Smooth muscle cell (in vitro differentiated cells): ENCODE data around the gene DNM2. TPM values are rescaled to one million over a fixed set of nuclear protein-coding genes. Genes with fewer than 3 reads are reported as not detected.

Source experiments
- DNase-seq: peaks from one replicate; lab custom pipeline; 2025; ENCODE audit not compliant: unreplicated experiment; lab: John Stamatoyannopoulos, UW
- H2AFZ ChIP-seq: fragments of 200-600 bp; sonication (generic); 2 replicates; pipeline ENCODE4 v1.6.0; 2016; ENCODE audit warnings: antibody characterized with exemption, low read depth, mild to moderate bottlenecking
- H3F3A ChIP-seq: fragments of 200-600 bp; sonication (generic); 2 replicates; pipeline ENCODE4 v1.6.0; 2017; ENCODE audit warnings: antibody characterized with exemption, low read depth
- H3K27ac ChIP-seq: fragments of 200-600 bp; sonication (generic); 2 replicates; pipeline ENCODE4 v1.5.1; 2016; ENCODE audit warnings: low read depth, mild to moderate bottlenecking
- H3K27me3 ChIP-seq: fragments of 200-600 bp; sonication (generic); 2 replicates; pipeline ENCODE4 v1.6.1; 2016; ENCODE audit warnings: low read depth, mild to moderate bottlenecking
- H3K36me3 ChIP-seq: fragments of 200-600 bp; sonication (generic); 2 replicates; pipeline ENCODE4 v1.5.1; 2016; ENCODE audit warnings: low read depth
- H3K4me1 ChIP-seq: fragments of 200-600 bp; sonication (generic); 2 replicates; pipeline ENCODE4 v1.5.1; 2016; ENCODE audit warnings: low read depth
- H3K4me2 ChIP-seq: fragments of 200-600 bp; sonication (generic); 2 replicates; pipeline ENCODE4 v1.6.0; 2016; ENCODE audit warnings: mild to moderate bottlenecking
- H3K4me3 ChIP-seq: fragments of 200-600 bp; sonication (generic); 2 replicates; pipeline ENCODE4 v1.5.1; 2016; ENCODE audit warnings: mild to moderate bottlenecking
- H3K79me2 ChIP-seq: fragments of 200-600 bp; sonication (generic); 2 replicates; pipeline ENCODE4 v1.6.0; 2016; ENCODE audit warnings: low read depth, mild to moderate bottlenecking
- H3K9ac ChIP-seq: fragments of 200-600 bp; sonication (generic); 2 replicates; pipeline ENCODE4 v1.6.0; 2016; ENCODE audit warnings: low read depth
- H3K9me3 ChIP-seq: fragments of 200-600 bp; sonication (generic); replicated peaks from 2 replicates; pipeline ENCODE4 v1.5.1; 2016; ENCODE audit warnings: low read depth
- H4K20me1 ChIP-seq: fragments of 200-600 bp; sonication (generic); 2 replicates; pipeline ENCODE4 v1.6.0; 2016; ENCODE audit warnings: low read depth
- WGBS: methylation state at CpG from one replicate; pipeline ENCODE4 v1.1.7; 2016; ENCODE audit warnings: low lambda C conversion rate; 5-methylcytosine and 5-hydroxymethylcytosine counted together
- polyA plus RNA-seq: library from polyadenylated mRNA; unstranded; fragments of >200 nt; fragmentation: Nextera tagmentation; extraction: Ambion mirVana; gene quantifications from 2 replicates; pipeline ENCODE4 v1.2.1, GENCODE V29; 2016
- total RNA-seq: library from RNA; depleted of rRNA; stranded (reverse); fragments of >200 nt; gene quantifications from 2 replicates; pipeline ENCODE4 v1.2.3, GENCODE V29; 2014
- TF ChIP-seq, protein P1 (sequence below): fragments of 200-600 bp; sonication (generic); IDR thresholded peaks from 2 replicates; pipeline ENCODE4 v1.5.1; 2017; ENCODE audit warnings: borderline replicate concordance, mild to moderate bottlenecking, antibody characterized with exemption; ENCODE audit not compliant: insufficient read depth, poor library complexity, severe bottlenecking

The DNM2 gene
- total and polyA plus RNA-seq, 2 experiments from 2014 or later, result 65.1 to 93.2 TPM

DNA sequence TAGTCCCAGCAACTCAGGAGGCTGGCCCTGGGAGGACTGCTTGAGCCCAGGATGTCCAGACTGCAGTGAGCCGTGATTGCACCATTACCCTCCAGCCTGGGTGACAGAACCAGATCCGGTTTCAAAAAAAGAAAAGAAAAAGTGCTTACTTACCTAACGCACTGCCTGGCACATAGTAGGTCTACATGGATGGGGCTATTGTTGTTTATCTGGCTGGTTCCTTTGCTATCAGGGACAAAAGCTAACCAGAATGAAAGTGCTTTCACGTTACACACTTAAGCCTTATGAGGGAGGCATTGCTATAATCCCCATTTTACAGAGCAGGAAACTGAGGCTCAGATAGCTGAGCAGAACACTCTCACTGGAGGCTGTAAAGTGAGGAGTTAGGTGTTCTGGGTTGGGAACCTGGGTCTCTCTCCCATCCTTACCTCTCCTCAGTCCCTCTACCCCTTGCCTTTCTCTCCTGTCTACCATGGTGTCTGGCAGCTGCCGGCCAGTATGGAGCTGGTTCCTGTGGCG lies 2.8 kb downstream of the DNM2 start:
- H3K4me1 ChIP-seq, result peaks cover 4% of the 10 kb centered on the region
- no peak overlapping the region for H2AFZ ChIP-seq
- H3K9ac ChIP-seq, result no peak overlapping the region
- H3K27ac ChIP-seq, result no peak overlapping the region
- no peaks in the 10 kb centered on the region for H3F3A ChIP-seq
- H3K79me2 ChIP-seq, result peaks cover 77% of the 10 kb centered on the region
- TF ChIP-seq, protein P1, sequence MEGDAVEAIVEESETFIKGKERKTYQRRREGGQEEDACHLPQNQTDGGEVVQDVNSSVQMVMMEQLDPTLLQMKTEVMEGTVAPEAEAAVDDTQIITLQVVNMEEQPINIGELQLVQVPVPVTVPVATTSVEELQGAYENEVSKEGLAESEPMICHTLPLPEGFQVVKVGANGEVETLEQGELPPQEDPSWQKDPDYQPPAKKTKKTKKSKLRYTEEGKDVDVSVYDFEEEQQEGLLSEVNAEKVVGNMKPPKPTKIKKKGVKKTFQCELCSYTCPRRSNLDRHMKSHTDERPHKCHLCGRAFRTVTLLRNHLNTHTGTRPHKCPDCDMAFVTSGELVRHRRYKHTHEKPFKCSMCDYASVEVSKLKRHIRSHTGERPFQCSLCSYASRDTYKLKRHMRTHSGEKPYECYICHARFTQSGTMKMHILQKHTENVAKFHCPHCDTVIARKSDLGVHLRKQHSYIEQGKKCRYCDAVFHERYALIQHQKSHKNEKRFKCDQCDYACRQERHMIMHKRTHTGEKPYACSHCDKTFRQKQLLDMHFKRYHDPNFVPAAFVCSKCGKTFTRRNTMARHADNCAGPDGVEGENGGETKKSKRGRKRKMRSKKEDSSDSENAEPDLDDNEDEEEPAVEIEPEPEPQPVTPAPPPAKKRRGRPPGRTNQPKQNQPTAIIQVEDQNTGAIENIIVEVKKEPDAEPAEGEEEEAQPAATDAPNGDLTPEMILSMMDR, result no peak
- no peaks in the 10 kb centered on the region for H3K9me3 ChIP-seq
- no peak overlapping the region for H3K4me3 ChIP-seq
- H3K27me3 ChIP-seq, result no peaks in the 10 kb centered on the region
- H4K20me1 ChIP-seq, result peaks cover 77% of the 10 kb centered on the region
- H3K4me2 ChIP-seq, result peak overlapping the region; percentile 17
- H3K36me3 ChIP-seq, result no peaks in the 10 kb centered on the region
- DNase-seq, result no peak
- WGBS, result 99% methylated on average over 6 of the region's 6 CpGs

DNA sequence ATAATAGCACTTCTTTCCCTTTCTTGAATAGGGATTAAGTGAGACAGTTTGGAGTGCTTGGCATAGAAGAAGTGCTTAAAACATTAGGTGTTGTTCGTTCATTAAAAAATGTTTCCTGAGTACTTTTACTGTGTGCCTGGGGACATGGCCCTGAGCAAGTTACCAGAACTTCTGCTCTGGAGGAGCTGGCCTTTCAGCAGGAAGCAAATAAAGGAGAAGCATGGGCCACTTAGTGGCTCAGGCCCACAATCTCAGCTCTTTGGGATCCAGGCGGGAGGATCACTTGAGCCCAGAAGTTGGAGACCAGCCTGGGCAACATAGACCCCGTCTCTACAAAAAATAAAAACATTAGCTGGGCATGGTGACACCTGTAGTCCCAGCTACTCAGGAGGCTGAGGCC lies 5.7 kb downstream of the DNM2 start:
- no peak for DNase-seq
- H3K27me3 ChIP-seq, result no peaks in the 10 kb centered on the region
- peaks cover 100% of the 10 kb centered on the region for H4K20me1 ChIP-seq
- no peak overlapping the region for H3K9ac ChIP-seq
- H3K27ac ChIP-seq, result no peak overlapping the region
- H3K4me3 ChIP-seq, result no peak overlapping the region
- no peaks in the 10 kb centered on the region for H3K36me3 ChIP-seq
- peaks cover 100% of the 10 kb centered on the region for H3K79me2 ChIP-seq
- no peak overlapping the region for H3K4me2 ChIP-seq
- TF ChIP-seq, protein P1, result no peak
- H3K9me3 ChIP-seq, result no peaks in the 10 kb centered on the region
- no peak overlapping the region for H2AFZ ChIP-seq
- WGBS, result 87% methylated on average over 3 of the region's 3 CpGs
- no peaks in the 10 kb centered on the region for H3F3A ChIP-seq
- peaks cover 4% of the 10 kb centered on the region for H3K4me1 ChIP-seq

DNA sequence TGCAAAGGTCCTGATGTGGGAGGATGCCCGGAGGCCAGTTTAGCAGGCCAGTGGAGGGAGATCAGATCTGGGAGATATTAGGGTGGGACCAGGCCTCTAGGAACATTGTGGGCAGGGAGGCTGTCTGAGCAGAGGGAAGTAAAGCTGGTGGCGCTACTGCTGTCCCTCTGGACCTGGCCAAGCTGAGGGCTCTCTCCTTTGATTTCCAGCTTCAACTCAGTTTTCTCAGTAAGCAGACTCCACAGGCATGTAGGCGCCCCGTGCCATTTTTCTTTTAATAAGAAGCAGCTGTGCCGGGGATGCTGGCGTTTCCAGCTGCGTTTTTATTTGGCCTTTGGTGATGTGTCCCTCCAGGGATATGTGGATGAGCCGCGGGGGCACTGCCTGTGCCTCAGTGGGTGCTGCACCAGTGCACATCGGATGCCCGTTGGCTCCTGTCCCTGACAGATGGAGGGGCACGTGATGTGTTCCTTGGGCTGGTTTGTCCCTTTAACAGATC lies 6.7 kb downstream of the DNM2 start:
- no peak overlapping the region for H2AFZ ChIP-seq
- H3K79me2 ChIP-seq, result peaks cover 100% of the 10 kb centered on the region
- H3K4me2 ChIP-seq, result no peak overlapping the region
- no peak overlapping the region for H3K27ac ChIP-seq
- H3K9ac ChIP-seq, result no peak overlapping the region
- no peaks in the 10 kb centered on the region for H3F3A ChIP-seq
- no peak for DNase-seq
- peaks cover 3% of the 10 kb centered on the region for H3K4me1 ChIP-seq
- TF ChIP-seq, protein P1, result no peak
- 81% methylated on average over 12 of the region's 12 CpGs for WGBS
- H4K20me1 ChIP-seq, result peaks cover 100% of the 10 kb centered on the region
- no peak overlapping the region for H3K4me3 ChIP-seq
- no peaks in the 10 kb centered on the region for H3K9me3 ChIP-seq
- no peaks in the 10 kb centered on the region for H3K27me3 ChIP-seq
- H3K36me3 ChIP-seq, result no peaks in the 10 kb centered on the region

DNA sequence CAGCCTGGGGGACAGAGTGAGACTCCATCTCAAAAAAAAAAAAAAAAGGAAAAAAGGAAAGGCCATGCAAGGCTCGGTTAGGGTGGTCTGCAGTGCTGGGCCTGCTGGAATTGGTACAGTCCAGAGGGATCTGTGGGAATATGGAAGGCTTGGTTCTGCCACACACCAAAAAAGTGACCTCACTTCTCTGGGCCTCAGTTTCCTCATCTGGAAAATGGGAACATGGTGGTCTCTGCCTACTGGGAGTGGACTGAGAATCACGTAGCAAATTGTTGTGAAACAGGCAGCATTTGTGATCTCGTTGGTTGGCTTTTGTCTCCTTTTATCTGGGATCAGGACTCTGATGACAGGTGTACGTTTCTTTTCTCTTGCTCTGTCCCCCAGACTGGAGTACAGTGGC lies 7.5 kb downstream of the DNM2 start:
- peaks cover 100% of the 10 kb centered on the region for H4K20me1 ChIP-seq
- H3K79me2 ChIP-seq, result peaks cover 100% of the 10 kb centered on the region
- no peaks in the 10 kb centered on the region for H3F3A ChIP-seq
- H3K27ac ChIP-seq, result no peak overlapping the region
- no peak overlapping the region for H3K9ac ChIP-seq
- no peak overlapping the region for H3K4me3 ChIP-seq
- no peak overlapping the region for H3K4me2 ChIP-seq
- no peak overlapping the region for H2AFZ ChIP-seq
- 98% methylated on average over 4 of the region's 4 CpGs for WGBS
- H3K27me3 ChIP-seq, result no peaks in the 10 kb centered on the region
- H3K9me3 ChIP-seq, result no peaks in the 10 kb centered on the region
- H3K36me3 ChIP-seq, result no peaks in the 10 kb centered on the region
- TF ChIP-seq, protein P1, result no peak
- no peaks in the 10 kb centered on the region for H3K4me1 ChIP-seq
- no peak for DNase-seq
